ENCODE results near the gene USP33.
"Not testable (repeated sequence)": the region's sequence is repeated elsewhere in the genome, so short reads cannot be mapped to it uniquely, and the experiment has no call there.

USP33 gene

GRCh38 chr1:77732090-77732489, 27.6 kb downstream of the USP33 start:
- no peak for DNase-seq

- DNase-seq: no peak
Observed at GRCh38 chr1:77725706-77726105, 33.9 kb downstream of the USP33 start.

- DNase-seq: no peak
Observed at GRCh38 chr1:77718181-77718580, 41.5 kb downstream of the USP33 start.

GRCh38 chr1:77716065-77716464, 43.6 kb downstream of the USP33 start:
- DNase-seq: no peak

GRCh38 chr1:77709727-77710126, 49.9 kb downstream of the USP33 start:
- no peak for DNase-seq

GRCh38 chr1:77706321-77706720, 53.3 kb downstream of the USP33 start:
- no peak for DNase-seq

GRCh38 chr1:77704736-77705135, 54.9 kb downstream of the USP33 start:
- DNase-seq: no peak

- DNase-seq: not testable (repeated sequence)
Observed at GRCh38 chr1:77699673-77700072, 60.0 kb downstream of the USP33 start.

GRCh38 chr1:77697441-77697840, 62.2 kb downstream of the USP33 start:
- DNase-seq: peak in 1 of 2 experiments; percentile 20

GRCh38 chr1:77688939-77689338, 70.7 kb downstream of the USP33 start:
- no peak for DNase-seq

GRCh38 chr1:77687519-77687906, 72.1 kb downstream of the USP33 start:
- no peak for DNase-seq

- DNase-seq: peak in 1 of 2 experiments; percentile 42
Observed at GRCh38 chr1:77686796-77687518, 72.7 kb downstream of the USP33 start.

- DNase-seq: peak; percentile 77 to 90
Observed at GRCh38 chr1:77683160-77684148, 76.2 kb downstream of the USP33 start.

GRCh38 chr1:77682460-77683159, 77.0 kb downstream of the USP33 start, which contains the start of gene ZZZ3:
Gene ZZZ3, minus strand, starts transcription at chr1:77682658. Its CDS starts 49,304 bp downstream, at chr1:77633354.
- DNase-seq: peak; percentile 87 to 94

- DNase-seq: no peak
Observed at GRCh38 chr1:77680173-77680572, 79.5 kb downstream of the USP33 start.

GRCh38 chr1:77678660-77679610, 80.7 kb downstream of the USP33 start:
- DNase-seq: no peak

GRCh38 chr1:77674807-77675206, 84.8 kb downstream of the USP33 start:
- DNase-seq: not testable (repeated sequence)

GRCh38 chr1:77673716-77674355, 85.8 kb downstream of the USP33 start:
- DNase-seq: no peak

- DNase-seq: no peak
Observed at GRCh38 chr1:77673030-77673429, 86.6 kb downstream of the USP33 start.

GRCh38 chr1:77672374-77672773, 87.3 kb downstream of the USP33 start:
- DNase-seq: no peak

GRCh38 chr1:77671836-77672235, 87.8 kb downstream of the USP33 start:
- DNase-seq: no peak

Data from NCI-H524 (cell line).